HepG2 (cell line): Measurements from ENCODE around the gene PLCL2.

Source experiments
- ATF4 ChIP-seq, 2 experiments: fragments of 450-650 bp in 1 of 2; sonication (generic) in 1 of 2; formaldehyde crosslinking; IDR thresholded peaks; 2 replicates each; pipeline versions ENCODE4 v1.5.0 to v1.8.0; 2020 to 2022; ENCODE audit warnings: mild to moderate bottlenecking in 1 of 2, missing genetic modification reagents in 1 of 2
- HNF1B ChIP-seq: sonication (generic); formaldehyde crosslinking; IDR thresholded peaks from 2 replicates; pipeline ENCODE4 v1.5.1; 2020; ENCODE audit warnings: mild to moderate bottlenecking, moderate library complexity, missing genetic modification reagents
- YY1 ChIP-seq: IDR thresholded peaks from 2 replicates; pipeline ENCODE4 v1.6.1; 2011; ENCODE audit warnings: low read length, low read depth, moderate library complexity, mild to moderate bottlenecking; ENCODE audit not compliant: insufficient read depth, insufficient replicate concordance
- ZNF614 ChIP-seq: IDR thresholded peaks from 2 replicates; pipeline ENCODE4 v1.6.1; 2018; ENCODE audit warnings: missing biosample characterization, missing genetic modification reagents, inconsistent platforms, borderline replicate concordance

GRCh38 chr3:17115186-17115585 is 230.4 kb downstream of the PLCL2 start:
- TF ChIP-seq YY1, result no peak
- TF ChIP-seq ZNF614, result no peak
- no peak for TF ChIP-seq HNF1B (CRISPR knock-in tag)
- no peak for TF ChIP-seq ATF4 (CRISPR knock-in tag; IDR thresholded peaks at IDR 0.05)
